ENCODE measurements around the gene ANKRD55.

Gene ANKRD55

GRCh38 chr5:56176871-56177533, 56.1 kb downstream of the ANKRD55 start:
- Histone ChIP-seq H3K9ac (ENCODE audit: low read depth, low read length) (no peak overlapping the region), H3K4me1 (ENCODE audit: insufficient read depth, low read length) (0 out of 2 replicates have a peak, but pooled peaks cover 7% of the 10 kb centered on the region), H3K9me3 (ENCODE audit: insufficient read depth, low read depth, low read length) (no peaks in the 10 kb centered on the region), H3K36me3 (ENCODE audit: insufficient read depth, low read depth, low read length) (no peaks in the 10 kb centered on the region), H3K4me3 (ENCODE audit: low read length) (no peak overlapping the region), H3K27me3 (ENCODE audit: insufficient read depth, low read length) (no peaks in the 10 kb centered on the region), H3K27ac (ENCODE audit: low read length) (no peak overlapping the region)

- no peaks in the 10 kb centered on the region for H3K27me3 ChIP-seq (ENCODE audit: insufficient read depth, low read length)
- H3K9me3 ChIP-seq (ENCODE audit: insufficient read depth, low read depth, low read length), result no peaks in the 10 kb centered on the region
- no peak overlapping the region for H3K4me3 ChIP-seq (ENCODE audit: low read length)
- 0 out of 2 replicates have a peak, but pooled peaks cover 7% of the 10 kb centered on the region for H3K4me1 ChIP-seq (ENCODE audit: insufficient read depth, low read length)
- H3K9ac ChIP-seq (ENCODE audit: low read depth, low read length), result no peak overlapping the region
- H3K36me3 ChIP-seq (ENCODE audit: insufficient read depth, low read depth, low read length), result no peaks in the 10 kb centered on the region
- H3K27ac ChIP-seq (ENCODE audit: low read length), result no peak overlapping the region
Measured at GRCh38 chr5:56176155-56176798, 56.9 kb downstream of the ANKRD55 start.

GRCh38 chr5:56175488-56175887, 57.6 kb downstream of the ANKRD55 start:
- Histone ChIP-seq H3K4me1 (ENCODE audit: insufficient read depth, low read length) (0 out of 2 replicates have a peak, but pooled peaks cover 7% of the 10 kb centered on the region), H3K27me3 (ENCODE audit: insufficient read depth, low read length) (no peaks in the 10 kb centered on the region), H3K36me3 (ENCODE audit: insufficient read depth, low read depth, low read length) (no peaks in the 10 kb centered on the region), H3K4me3 (ENCODE audit: low read length) (no peak overlapping the region), H3K9me3 (ENCODE audit: insufficient read depth, low read depth, low read length) (no peaks in the 10 kb centered on the region), H3K9ac (ENCODE audit: low read depth, low read length) (no peak overlapping the region), H3K27ac (ENCODE audit: low read length) (no peak overlapping the region)

GRCh38 chr5:56175021-56175420, 58.1 kb downstream of the ANKRD55 start:
- H3K9ac ChIP-seq (ENCODE audit: low read depth, low read length), result no peak overlapping the region
- H3K27me3 ChIP-seq (ENCODE audit: insufficient read depth, low read length), result no peaks in the 10 kb centered on the region
- H3K4me3 ChIP-seq (ENCODE audit: low read length), result no peak overlapping the region
- H3K36me3 ChIP-seq (ENCODE audit: insufficient read depth, low read depth, low read length), result no peaks in the 10 kb centered on the region
- 0 out of 2 replicates have a peak, but pooled peaks cover 7% of the 10 kb centered on the region for H3K4me1 ChIP-seq (ENCODE audit: insufficient read depth, low read length)
- H3K27ac ChIP-seq (ENCODE audit: low read length), result no peak overlapping the region
- H3K9me3 ChIP-seq (ENCODE audit: insufficient read depth, low read depth, low read length), result no peaks in the 10 kb centered on the region

- H3K4me1 ChIP-seq (ENCODE audit: insufficient read depth, low read length), result 0 out of 2 replicates have a peak, but pooled peaks cover 7% of the 10 kb centered on the region
- H3K36me3 ChIP-seq (ENCODE audit: insufficient read depth, low read depth, low read length), result no peaks in the 10 kb centered on the region
- H3K27ac ChIP-seq (ENCODE audit: low read length), result no peak overlapping the region
- no peaks in the 10 kb centered on the region for H3K9me3 ChIP-seq (ENCODE audit: insufficient read depth, low read depth, low read length)
- no peak overlapping the region for H3K4me3 ChIP-seq (ENCODE audit: low read length)
- H3K9ac ChIP-seq (ENCODE audit: low read depth, low read length), result no peak overlapping the region
- H3K27me3 ChIP-seq (ENCODE audit: insufficient read depth, low read length), result no peaks in the 10 kb centered on the region
Measured at GRCh38 chr5:56172241-56172640, 60.9 kb downstream of the ANKRD55 start.

- Histone ChIP-seq H3K4me3 (ENCODE audit: low read length) (no peak overlapping the region), H3K4me1 (ENCODE audit: insufficient read depth, low read length) (0 out of 2 replicates have a peak, but pooled peaks cover 7% of the 10 kb centered on the region), H3K27me3 (ENCODE audit: insufficient read depth, low read length) (no peaks in the 10 kb centered on the region), H3K27ac (ENCODE audit: low read length) (no peak overlapping the region), H3K36me3 (ENCODE audit: insufficient read depth, low read depth, low read length) (no peaks in the 10 kb centered on the region), H3K9me3 (ENCODE audit: insufficient read depth, low read depth, low read length) (no peaks in the 10 kb centered on the region), H3K9ac (ENCODE audit: low read depth, low read length) (no peak overlapping the region)
Measured at GRCh38 chr5:56170557-56170956, 62.6 kb downstream of the ANKRD55 start.

GRCh38 chr5:56169949-56170348, 63.2 kb downstream of the ANKRD55 start:
- no peak overlapping the region for H3K9ac ChIP-seq (ENCODE audit: low read depth, low read length)
- H3K27me3 ChIP-seq (ENCODE audit: insufficient read depth, low read length), result no peaks in the 10 kb centered on the region
- H3K27ac ChIP-seq (ENCODE audit: low read length), result no peak overlapping the region
- H3K4me3 ChIP-seq (ENCODE audit: low read length), result no peak overlapping the region
- no peaks in the 10 kb centered on the region for H3K9me3 ChIP-seq (ENCODE audit: insufficient read depth, low read depth, low read length)
- 0 out of 2 replicates have a peak, but pooled peaks cover 3% of the 10 kb centered on the region for H3K4me1 ChIP-seq (ENCODE audit: insufficient read depth, low read length)
- no peaks in the 10 kb centered on the region for H3K36me3 ChIP-seq (ENCODE audit: insufficient read depth, low read depth, low read length)

GRCh38 chr5:56169281-56169680, 63.8 kb downstream of the ANKRD55 start:
- Histone ChIP-seq H3K9ac (ENCODE audit: low read depth, low read length) (no peak overlapping the region), H3K4me3 (ENCODE audit: low read length) (no peak overlapping the region), H3K27me3 (ENCODE audit: insufficient read depth, low read length) (no peaks in the 10 kb centered on the region), H3K4me1 (ENCODE audit: insufficient read depth, low read length) (no peaks in the 10 kb centered on the region), H3K36me3 (ENCODE audit: insufficient read depth, low read depth, low read length) (no peaks in the 10 kb centered on the region), H3K9me3 (ENCODE audit: insufficient read depth, low read depth, low read length) (no peaks in the 10 kb centered on the region), H3K27ac (ENCODE audit: low read length) (no peak overlapping the region)

GRCh38 chr5:56168066-56168478, 65.1 kb downstream of the ANKRD55 start:
- Histone ChIP-seq H3K27ac (ENCODE audit: low read length) (no peak overlapping the region), H3K27me3 (ENCODE audit: insufficient read depth, low read length) (no peaks in the 10 kb centered on the region), H3K9ac (ENCODE audit: low read depth, low read length) (no peak overlapping the region), H3K4me3 (ENCODE audit: low read length) (no peak overlapping the region), H3K36me3 (ENCODE audit: insufficient read depth, low read depth, low read length) (no peaks in the 10 kb centered on the region), H3K4me1 (ENCODE audit: insufficient read depth, low read length) (no peaks in the 10 kb centered on the region), H3K9me3 (ENCODE audit: insufficient read depth, low read depth, low read length) (no peaks in the 10 kb centered on the region)

GRCh38 chr5:56167519-56167918, 65.6 kb downstream of the ANKRD55 start:
- no peak overlapping the region for H3K27ac ChIP-seq (ENCODE audit: low read length)

GRCh38 chr5:56166671-56167385, 66.3 kb downstream of the ANKRD55 start:
- H3K9ac ChIP-seq (ENCODE audit: low read depth, low read length), result no peak overlapping the region
- no peaks in the 10 kb centered on the region for H3K36me3 ChIP-seq (ENCODE audit: insufficient read depth, low read depth, low read length)
- no peak overlapping the region for H3K27ac ChIP-seq (ENCODE audit: low read length)
- H3K4me3 ChIP-seq (ENCODE audit: low read length), result no peak overlapping the region
- H3K4me1 ChIP-seq (ENCODE audit: insufficient read depth, low read length), result no peaks in the 10 kb centered on the region
- no peaks in the 10 kb centered on the region for H3K27me3 ChIP-seq (ENCODE audit: insufficient read depth, low read length)
- no peaks in the 10 kb centered on the region for H3K9me3 ChIP-seq (ENCODE audit: insufficient read depth, low read depth, low read length)

More at GRCh38 chr5:56167519-56167918, 65.6 kb downstream of the ANKRD55 start:
- Histone ChIP-seq H3K36me3 (ENCODE audit: insufficient read depth, low read depth, low read length) (no peaks in the 10 kb centered on the region), H3K4me1 (ENCODE audit: insufficient read depth, low read length) (no peaks in the 10 kb centered on the region), H3K4me3 (ENCODE audit: low read length) (no peak overlapping the region), H3K9ac (ENCODE audit: low read depth, low read length) (no peak overlapping the region), H3K9me3 (ENCODE audit: insufficient read depth, low read depth, low read length) (no peaks in the 10 kb centered on the region), H3K27me3 (ENCODE audit: insufficient read depth, low read length) (no peaks in the 10 kb centered on the region)

All from iPS-20b (cell line).